ENCODE results near the gene IL33. TPM values are rescaled to one million over a fixed set of nuclear protein-coding genes. Genes with fewer than 3 reads are reported as not detected.

IL33 gene
- total RNA-seq, 4 donors from 2014 or later = 1.6 to 3.1 (median 1.9) TPM

GRCh38 chr9:6226696-6227095 is 11.1 kb downstream of the IL33 start:
- no peaks in the 10 kb centered on the region for H3K27me3 ChIP-seq
- no peak for DNase-seq
- H3K9me3 ChIP-seq = no peaks in the 10 kb centered on the region
- no peak for ATAC-seq
- H3K4me3 ChIP-seq = no peak overlapping the region
- H3K36me3 ChIP-seq = no peaks in the 10 kb centered on the region
- intact Hi-C loops (cut with DNase I; ENCODE audit: low total_unique reads) (no loop called here), in situ Hi-C loops (cut with MboI; ENCODE audit: low sequenced_read_pairs in 4 of 4) (no loop called here)
- H3K27ac ChIP-seq = no peak overlapping the region
- TF ChIP-seq POLR2A (IDR thresholded peaks at IDR 0.05) (no peak), CTCF (IDR thresholded peaks at IDR 0.05 in 4 of 5, conservative IDR thresholded peaks at IDR 0.05 in 1 of 5) (no peak)
- no peaks in the 10 kb centered on the region for H3K4me1 ChIP-seq

- Histone ChIP-seq H3K27me3 (no peaks in the 10 kb centered on the region), H3K36me3 (no peaks in the 10 kb centered on the region), H3K9me3 (no peaks in the 10 kb centered on the region), H3K4me1 (no peaks in the 10 kb centered on the region), H3K4me3 (no peak overlapping the region), H3K27ac (no peak overlapping the region)
- intact Hi-C loops (cut with DNase I; ENCODE audit: low total_unique reads) (no loop called here), in situ Hi-C loops (cut with MboI; ENCODE audit: low sequenced_read_pairs in 4 of 4) (no loop called here)
- TF ChIP-seq POLR2A (IDR thresholded peaks at IDR 0.05) (no peak), CTCF (IDR thresholded peaks at IDR 0.05 in 4 of 5, conservative IDR thresholded peaks at IDR 0.05 in 1 of 5) (no peak)
- DNase-seq (no peak), ATAC-seq (no peak)
Observed at GRCh38 chr9:6229186-6229585, 13.6 kb downstream of the IL33 start.

- Histone ChIP-seq H3K27me3 (no peaks in the 10 kb centered on the region), H3K4me1 (no peaks in the 10 kb centered on the region), H3K4me3 (no peak overlapping the region), H3K27ac (no peak overlapping the region), H3K36me3 (no peaks in the 10 kb centered on the region), H3K9me3 (no peaks in the 10 kb centered on the region)
- ATAC-seq = no peak
- no peak for TF ChIP-seq POLR2A (IDR thresholded peaks at IDR 0.05)
- DNase-seq = no peak
- intact Hi-C loops (cut with DNase I; ENCODE audit: low total_unique reads) = loop anchor here (5.0 kb wide), 1 partner anchor 43 kb away; no protein-coding TSS in a partner anchor
- in situ Hi-C loops (cut with MboI; ENCODE audit: low sequenced_read_pairs in 4 of 4) = no loop called here
Observed at GRCh38 chr9:6229619-6230018, 14.0 kb downstream of the IL33 start.

DNA sequence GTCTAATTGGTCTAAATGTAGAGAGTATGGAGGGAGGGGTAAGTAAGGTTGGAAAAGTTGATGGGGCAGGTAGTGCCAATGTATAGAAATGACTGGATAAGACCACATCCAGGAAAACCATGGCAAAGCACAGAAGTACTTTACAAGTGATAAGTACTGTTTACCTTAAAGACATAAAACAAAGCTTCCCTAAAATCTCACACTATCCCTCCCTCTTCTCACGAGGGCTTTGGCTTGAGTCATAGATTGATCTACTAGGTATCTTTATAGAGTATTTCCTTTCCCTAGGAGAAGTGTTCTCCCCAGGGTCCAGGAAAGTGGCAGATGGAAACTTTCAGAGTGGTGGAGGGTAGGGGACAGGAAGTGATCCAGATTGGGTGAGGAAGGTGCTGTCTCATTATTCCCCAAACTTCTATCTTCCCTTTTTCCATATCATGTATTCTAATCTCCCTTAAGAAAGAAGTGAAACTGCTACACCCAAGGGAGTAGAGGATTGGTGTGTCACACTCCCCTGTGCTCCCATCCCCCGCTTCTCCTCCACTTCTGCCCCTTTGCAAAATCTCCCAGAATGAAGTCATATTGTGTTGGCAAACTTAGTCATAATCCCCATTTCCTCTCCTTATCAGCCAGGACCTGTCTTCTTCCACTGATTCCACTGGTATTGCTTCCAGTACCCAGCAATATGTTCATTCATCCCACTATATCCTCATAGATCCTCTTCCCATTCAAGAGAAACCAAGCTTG is 14.6 kb downstream of the IL33 start:
- intact Hi-C loops (cut with DNase I; ENCODE audit: low total_unique reads) = loop anchor here (5.0 kb wide), 1 partner anchor 42 kb away; no protein-coding TSS in a partner anchor
- DNase-seq (no peak), ATAC-seq (no peak)
- Histone ChIP-seq H3K27me3 (no peaks in the 10 kb centered on the region), H3K4me3 (no peak overlapping the region), H3K9me3 (no peaks in the 10 kb centered on the region), H3K36me3 (no peaks in the 10 kb centered on the region), H3K4me1 (no peaks in the 10 kb centered on the region), H3K27ac (no peak overlapping the region)
- in situ Hi-C loops (cut with MboI; ENCODE audit: low sequenced_read_pairs in 4 of 4) = no loop called here
- TF ChIP-seq CTCF (IDR thresholded peaks at IDR 0.05 in 4 of 5, conservative IDR thresholded peaks at IDR 0.05 in 1 of 5) (no peak), POLR2A (IDR thresholded peaks at IDR 0.05) (no peak)

DNA sequence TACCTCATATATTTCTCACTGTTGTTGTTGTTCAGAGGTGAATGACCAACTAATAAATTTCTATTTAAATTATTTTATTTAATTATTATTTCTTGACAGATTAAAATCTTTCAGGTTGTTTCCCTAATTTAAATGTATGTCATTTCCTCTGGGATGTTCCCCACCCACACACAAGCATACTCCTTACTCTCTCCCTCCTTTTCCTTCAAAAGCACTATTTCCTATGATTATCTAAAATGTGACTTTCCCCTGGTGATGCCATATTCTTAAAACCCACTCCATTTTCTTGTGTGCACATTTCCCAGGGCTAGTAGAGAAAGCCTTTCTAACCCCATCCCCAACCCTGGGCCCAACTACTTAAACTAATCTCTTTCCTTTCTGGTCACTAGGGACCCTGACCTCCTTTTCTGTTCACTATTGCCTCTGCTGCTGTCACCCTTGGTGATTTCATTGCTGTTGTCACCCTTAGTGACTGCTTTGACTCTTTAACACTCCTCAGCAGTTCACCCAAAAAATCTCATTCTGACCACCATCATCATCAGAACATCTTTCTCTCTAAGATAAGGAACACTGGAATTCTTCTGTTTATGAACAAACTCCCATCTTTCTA is 16.8 kb downstream of the IL33 start:
- intact Hi-C loops (cut with DNase I; ENCODE audit: low total_unique reads) (loop anchor here (5.0 kb wide), 1 partner anchor 40 kb away; no protein-coding TSS in a partner anchor), in situ Hi-C loops (cut with MboI; ENCODE audit: low sequenced_read_pairs in 4 of 4) (no loop called here)
- Histone ChIP-seq H3K9me3 (no peaks in the 10 kb centered on the region), H3K36me3 (no peaks in the 10 kb centered on the region), H3K27me3 (no peaks in the 10 kb centered on the region), H3K4me3 (no peak overlapping the region), H3K4me1 (no peaks in the 10 kb centered on the region), H3K27ac (no peak overlapping the region)
- no peak for DNase-seq
- ATAC-seq = no peak
- TF ChIP-seq CTCF (IDR thresholded peaks at IDR 0.05 in 4 of 5, conservative IDR thresholded peaks at IDR 0.05 in 1 of 5) (no peak), POLR2A (IDR thresholded peaks at IDR 0.05) (no peak)
